HFF-Myc (cell line): Measurements from ENCODE around the gene NFATC2IP.
"Not testable (repeated sequence)": the region's sequence is repeated elsewhere in the genome, so short reads cannot be mapped to it uniquely, and the experiment has no call there.

Experiments
- DNase-seq: peaks from one replicate; pipeline ENCODE4 v3.0.0-alpha.2; 2011; ENCODE audit warnings: low read depth; ENCODE audit errors: extremely low read depth
- H3K4me3 ChIP-seq: replicated peaks from 2 replicates; pipeline ENCODE4 v1.5.1; 2011; ENCODE audit warnings: low read depth, mild to moderate bottlenecking, control low read depth, low read length
- CTCF ChIP-seq: IDR thresholded peaks from 2 replicates; pipeline ENCODE4 v1.5.1; 2012; ENCODE audit warnings: mild to moderate bottlenecking, low read depth, low read length, control low read depth; ENCODE audit errors: missing control alignments

Gene NFATC2IP

GRCh38 chr16:28933171-28933570, 17.6 kb upstream of the NFATC2IP start:
- no peak overlapping the region for H3K4me3 ChIP-seq
- DNase-seq, result no peak
- TF ChIP-seq CTCF, result no peak

GRCh38 chr16:28935346-28935745, 15.4 kb upstream of the NFATC2IP start:
- no peak for DNase-seq
- H3K4me3 ChIP-seq, result no peak overlapping the region
- TF ChIP-seq CTCF, result no peak

GRCh38 chr16:28935924-28936783, 14.6 kb upstream of the NFATC2IP start:
- no peak overlapping the region for H3K4me3 ChIP-seq
- DNase-seq, result no peak
- no peak for TF ChIP-seq CTCF

- no peak for TF ChIP-seq CTCF
- DNase-seq, result no peak
- no peak overlapping the region for H3K4me3 ChIP-seq
Observed at GRCh38 chr16:28936784-28937155, 14.0 kb upstream of the NFATC2IP start.

GRCh38 chr16:28937222-28937876, 13.4 kb upstream of the NFATC2IP start:
- DNase-seq, result no peak
- no peak overlapping the region for H3K4me3 ChIP-seq
- TF ChIP-seq CTCF, result no peak

- no peak for DNase-seq
- no peak for TF ChIP-seq CTCF
Observed at GRCh38 chr16:28938721-28939120, 12.0 kb upstream of the NFATC2IP start.

GRCh38 chr16:28939825-28940224, 10.9 kb upstream of the NFATC2IP start:
- not testable (repeated sequence) for DNase-seq, H3K4me3 ChIP-seq

More at GRCh38 chr16:28938721-28939120, 12.0 kb upstream of the NFATC2IP start:
- H3K4me3 ChIP-seq, result no peak overlapping the region
